IPS-20b (cell line): ENCODE measurements around the gene IFT20.

ENCODE experiments used
- H3K27ac ChIP-seq: one replicate; pipeline ENCODE4 v1.5.1; 2013; ENCODE audit warnings: low read length
- H3K27me3 ChIP-seq: 2 replicates; pipeline ENCODE4 v1.6.1; 2013; ENCODE audit warnings: mild to moderate bottlenecking, low read length, inconsistent platforms; ENCODE audit not compliant: insufficient read depth
- H3K36me3 ChIP-seq: 2 replicates; pipeline ENCODE4 v1.6.1; 2013; ENCODE audit warnings: low read depth, mild to moderate bottlenecking, inconsistent platforms, low read length, moderate library complexity; ENCODE audit not compliant: insufficient read depth
- H3K4me1 ChIP-seq: 2 replicates; pipeline ENCODE4 v1.6.1; 2013; ENCODE audit warnings: mild to moderate bottlenecking, control low read depth, inconsistent platforms, low read length, moderate library complexity; ENCODE audit not compliant: insufficient read depth
- H3K4me3 ChIP-seq: 2 replicates; pipeline ENCODE4 v1.5.1; 2013; ENCODE audit warnings: mild to moderate bottlenecking, low read length, inconsistent platforms
- H3K9ac ChIP-seq: 2 replicates; pipeline ENCODE4 v1.6.1; 2013; ENCODE audit warnings: low read depth, mild to moderate bottlenecking, inconsistent platforms, low read length, moderate library complexity
- H3K9me3 ChIP-seq: 2 replicates; pipeline ENCODE4 v1.6.1; 2013; ENCODE audit warnings: mild to moderate bottlenecking, low read depth, low read length, inconsistent platforms; ENCODE audit not compliant: insufficient read depth

IFT20 gene

DNA sequence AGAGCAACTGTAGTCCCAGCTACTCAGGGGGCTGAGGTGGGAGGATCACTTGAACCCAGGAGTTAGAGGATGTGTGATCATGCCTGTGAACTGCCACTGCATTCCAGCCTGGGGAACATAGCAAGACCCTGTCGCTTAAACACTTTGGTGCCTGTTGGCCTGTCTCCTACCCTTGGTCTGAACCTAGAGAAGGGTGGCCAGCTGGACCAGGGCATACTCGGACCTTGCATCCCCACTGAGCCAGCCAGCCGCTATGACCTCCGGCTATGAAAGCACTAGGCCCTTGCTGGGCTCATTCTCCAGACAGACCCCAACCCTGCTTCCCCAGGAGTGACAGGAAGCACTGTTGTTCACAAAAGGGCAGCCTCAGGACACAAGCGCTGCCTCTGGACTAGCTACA is 4.6 kb downstream of the IFT20 start:
- Histone ChIP-seq H3K4me1 (no peaks in the 10 kb centered on the region), H3K4me3 (no peak overlapping the region), H3K9ac (no peak overlapping the region), H3K27ac (no peak overlapping the region), H3K9me3 (no peaks in the 10 kb centered on the region), H3K36me3 (peaks cover 38% of the 10 kb centered on the region), H3K27me3 (no peaks in the 10 kb centered on the region)

DNA sequence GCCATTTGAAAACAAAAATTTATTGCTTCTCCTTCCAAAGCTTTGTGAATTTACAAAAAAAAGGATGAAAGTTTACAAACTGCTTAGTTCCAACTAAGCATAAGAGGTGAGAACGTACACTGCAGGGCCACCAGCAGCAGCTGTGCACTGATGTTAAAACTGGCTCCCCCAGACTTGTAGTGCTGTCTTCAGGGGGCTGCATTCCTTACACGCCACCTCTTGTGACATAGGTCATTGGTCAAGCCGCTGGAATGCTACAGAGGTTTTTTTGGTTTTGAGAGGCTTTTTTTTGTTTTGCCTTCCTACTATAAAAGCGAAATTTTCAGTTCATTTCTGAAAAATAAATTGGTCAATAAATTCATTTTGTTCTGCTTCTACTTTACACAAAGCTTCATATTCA is 6.9 kb downstream of the IFT20 start:
- no peak overlapping the region for H3K9ac ChIP-seq
- H3K4me1 ChIP-seq = peaks cover 2% of the 10 kb centered on the region; the same call in 1 of the 2 replicates
- H3K27me3 ChIP-seq = no peaks in the 10 kb centered on the region
- no peak overlapping the region for H3K4me3 ChIP-seq
- H3K36me3 ChIP-seq = peaks cover 52% of the 10 kb centered on the region
- no peak overlapping the region for H3K27ac ChIP-seq
- no peaks in the 10 kb centered on the region for H3K9me3 ChIP-seq

DNA sequence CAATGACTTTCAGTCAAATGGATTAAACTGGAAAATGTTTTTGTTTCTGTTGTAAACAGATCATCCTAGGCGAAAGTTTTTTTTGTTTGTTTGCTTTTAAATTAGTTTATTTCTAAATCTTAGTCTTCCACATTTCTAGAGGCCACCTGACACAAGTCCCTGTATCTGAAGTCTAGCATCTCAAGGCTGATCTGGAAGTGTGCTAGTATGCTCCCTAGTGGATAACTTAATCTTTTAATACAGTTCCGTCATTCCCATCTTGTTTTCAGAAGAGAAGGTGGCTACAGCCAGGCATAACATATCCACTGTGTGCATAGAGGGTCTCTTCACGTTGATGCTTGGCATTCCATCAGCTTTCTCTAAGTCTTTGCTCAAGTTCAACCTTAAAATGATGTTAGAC is 7.6 kb downstream of the IFT20 start:
- peaks cover 54% of the 10 kb centered on the region for H3K36me3 ChIP-seq
- no peaks in the 10 kb centered on the region for H3K9me3 ChIP-seq
- H3K4me1 ChIP-seq = peaks cover 2% of the 10 kb centered on the region; the same call in 1 of the 2 replicates
- H3K27me3 ChIP-seq = no peaks in the 10 kb centered on the region
- no peak overlapping the region for H3K27ac ChIP-seq
- no peak overlapping the region for H3K9ac ChIP-seq
- H3K4me3 ChIP-seq = no peak overlapping the region

DNA sequence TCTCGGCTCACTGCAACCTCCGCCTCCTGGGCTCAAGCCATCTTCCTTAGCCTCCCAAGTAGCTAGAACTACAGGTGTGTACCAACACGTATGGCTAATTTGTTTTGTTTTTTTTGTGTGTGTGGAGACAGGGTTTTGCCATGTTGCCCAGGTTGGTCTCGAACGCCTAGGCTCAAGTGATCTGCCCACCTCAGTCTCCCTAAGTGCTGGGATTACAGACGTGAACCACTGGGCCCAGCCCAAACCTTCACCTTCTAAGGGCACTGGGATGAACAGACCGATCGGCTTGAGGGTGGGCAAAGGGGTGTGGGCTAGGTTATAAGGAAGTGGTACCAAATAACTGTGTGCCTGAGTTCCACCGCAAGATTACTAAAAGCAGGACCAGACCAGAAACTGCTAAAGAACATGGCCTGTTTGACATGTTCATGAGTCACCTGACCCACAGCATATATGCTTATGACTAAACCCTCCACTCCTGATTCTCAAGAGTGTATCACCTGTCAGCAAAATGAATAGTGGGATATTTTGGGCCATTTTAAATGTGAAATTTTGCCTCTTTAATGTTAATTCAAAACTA is 8.2 kb downstream of the IFT20 start:
- Histone ChIP-seq H3K27ac (no peak overlapping the region), H3K4me3 (no peak overlapping the region), H3K27me3 (no peaks in the 10 kb centered on the region), H3K4me1 (peaks cover 2% of the 10 kb centered on the region; the same call in 1 of the 2 replicates), H3K9ac (no peak overlapping the region), H3K9me3 (no peaks in the 10 kb centered on the region), H3K36me3 (peaks cover 58% of the 10 kb centered on the region)

DNA sequence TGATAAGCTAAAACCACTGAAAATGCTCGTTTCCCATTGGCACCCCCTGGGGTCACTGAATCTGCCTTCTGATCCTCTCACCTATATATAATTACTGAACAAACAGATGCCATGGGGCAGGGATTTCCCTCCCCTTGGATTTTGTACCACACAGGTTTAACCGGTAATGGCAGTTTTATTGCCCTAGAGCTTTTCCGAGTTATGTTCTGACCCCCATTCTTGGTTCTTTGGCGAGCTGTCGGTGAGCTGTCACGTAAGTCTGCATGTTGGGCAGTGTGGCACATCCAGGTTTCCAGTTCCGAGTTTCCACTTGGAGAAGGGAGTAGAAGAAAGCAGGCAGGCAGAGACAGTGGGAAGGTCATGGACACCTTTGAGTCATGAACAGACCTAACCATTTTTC is 9.2 kb downstream of the IFT20 start:
- H3K9me3 ChIP-seq = no peaks in the 10 kb centered on the region
- H3K36me3 ChIP-seq = peaks cover 58% of the 10 kb centered on the region
- H3K4me3 ChIP-seq = no peak overlapping the region
- H3K4me1 ChIP-seq = peaks cover 3% of the 10 kb centered on the region
- H3K9ac ChIP-seq = no peak overlapping the region
- H3K27me3 ChIP-seq = no peaks in the 10 kb centered on the region
- H3K27ac ChIP-seq = no peak overlapping the region

DNA sequence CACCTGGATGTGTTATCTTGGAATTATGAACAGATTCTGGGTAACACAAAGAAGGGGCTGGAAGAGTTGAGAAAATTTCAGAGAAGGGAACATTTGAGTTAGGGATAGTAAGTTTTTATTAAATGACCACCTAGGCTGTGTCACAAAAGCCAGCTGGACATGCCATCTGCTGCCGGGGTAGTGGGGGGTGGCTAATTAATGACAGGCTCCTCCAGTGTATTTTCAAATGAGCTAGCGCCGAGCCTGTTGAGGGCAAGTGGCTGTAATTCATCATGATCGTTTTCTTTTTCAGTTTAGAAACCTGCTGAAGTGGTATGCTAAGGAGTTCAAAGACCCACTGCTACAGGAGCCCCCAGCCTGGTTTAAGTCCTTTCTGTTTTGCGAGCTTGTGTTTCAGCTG is 10.1 kb downstream of the IFT20 start:
- Histone ChIP-seq H3K9me3 (no peaks in the 10 kb centered on the region), H3K27me3 (no peaks in the 10 kb centered on the region), H3K36me3 (peaks cover 66% of the 10 kb centered on the region), H3K9ac (no peak overlapping the region), H3K4me1 (peaks cover 12% of the 10 kb centered on the region), H3K27ac (no peak overlapping the region), H3K4me3 (no peak overlapping the region)

DNA sequence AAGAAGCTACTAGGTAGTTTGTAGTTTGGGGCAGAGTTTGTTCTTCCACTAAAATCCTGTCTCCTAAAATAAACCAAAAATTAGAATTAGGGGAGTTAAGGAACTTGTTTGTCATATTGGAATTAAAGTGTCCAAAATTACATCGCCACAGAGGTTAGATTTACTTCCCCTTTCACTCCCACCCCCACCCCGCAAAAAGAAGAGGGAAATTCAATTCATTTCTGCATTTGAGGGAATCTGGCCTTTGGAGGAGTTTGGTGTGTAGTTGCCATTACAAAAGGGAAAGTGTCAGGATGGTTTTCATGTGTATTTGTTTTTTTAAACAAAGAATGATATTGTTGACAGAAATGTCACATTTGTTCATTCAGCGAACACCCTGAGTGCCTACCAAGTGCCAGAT is 10.5 kb downstream of the IFT20 start:
- H3K9me3 ChIP-seq = no peaks in the 10 kb centered on the region
- H3K4me1 ChIP-seq = peaks cover 14% of the 10 kb centered on the region
- no peak overlapping the region for H3K9ac ChIP-seq
- H3K4me3 ChIP-seq = no peak overlapping the region
- no peaks in the 10 kb centered on the region for H3K27me3 ChIP-seq
- peaks cover 67% of the 10 kb centered on the region for H3K36me3 ChIP-seq
- H3K27ac ChIP-seq = no peak overlapping the region

DNA sequence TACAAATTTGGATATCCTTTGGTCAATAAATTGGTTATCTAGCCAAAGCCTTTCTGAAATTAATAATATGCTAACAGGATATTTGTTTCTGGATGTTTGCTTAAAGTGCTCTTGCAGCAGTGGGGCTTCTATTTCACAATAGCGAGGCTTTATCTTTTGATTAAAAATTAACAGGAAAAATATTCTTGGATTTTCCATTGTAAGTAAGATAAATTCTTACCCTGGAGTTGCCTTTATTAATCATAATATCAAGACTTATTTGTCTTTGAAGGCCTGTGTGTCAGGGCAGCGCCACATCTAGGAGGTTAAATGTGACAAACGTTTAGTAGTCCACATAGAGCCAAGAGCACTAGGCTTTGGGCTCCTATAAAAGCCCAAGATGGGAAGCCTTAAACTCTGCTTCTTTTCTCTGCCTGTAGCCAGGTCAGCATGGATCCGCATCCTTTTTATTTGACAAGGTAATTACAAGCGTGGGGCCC is 11.0 kb downstream of the IFT20 start:
- Histone ChIP-seq H3K4me1 (peaks cover 14% of the 10 kb centered on the region), H3K36me3 (peaks cover 65% of the 10 kb centered on the region), H3K9me3 (no peaks in the 10 kb centered on the region), H3K9ac (no peak overlapping the region), H3K27ac (no peak overlapping the region), H3K4me3 (no peak overlapping the region), H3K27me3 (no peaks in the 10 kb centered on the region)

DNA sequence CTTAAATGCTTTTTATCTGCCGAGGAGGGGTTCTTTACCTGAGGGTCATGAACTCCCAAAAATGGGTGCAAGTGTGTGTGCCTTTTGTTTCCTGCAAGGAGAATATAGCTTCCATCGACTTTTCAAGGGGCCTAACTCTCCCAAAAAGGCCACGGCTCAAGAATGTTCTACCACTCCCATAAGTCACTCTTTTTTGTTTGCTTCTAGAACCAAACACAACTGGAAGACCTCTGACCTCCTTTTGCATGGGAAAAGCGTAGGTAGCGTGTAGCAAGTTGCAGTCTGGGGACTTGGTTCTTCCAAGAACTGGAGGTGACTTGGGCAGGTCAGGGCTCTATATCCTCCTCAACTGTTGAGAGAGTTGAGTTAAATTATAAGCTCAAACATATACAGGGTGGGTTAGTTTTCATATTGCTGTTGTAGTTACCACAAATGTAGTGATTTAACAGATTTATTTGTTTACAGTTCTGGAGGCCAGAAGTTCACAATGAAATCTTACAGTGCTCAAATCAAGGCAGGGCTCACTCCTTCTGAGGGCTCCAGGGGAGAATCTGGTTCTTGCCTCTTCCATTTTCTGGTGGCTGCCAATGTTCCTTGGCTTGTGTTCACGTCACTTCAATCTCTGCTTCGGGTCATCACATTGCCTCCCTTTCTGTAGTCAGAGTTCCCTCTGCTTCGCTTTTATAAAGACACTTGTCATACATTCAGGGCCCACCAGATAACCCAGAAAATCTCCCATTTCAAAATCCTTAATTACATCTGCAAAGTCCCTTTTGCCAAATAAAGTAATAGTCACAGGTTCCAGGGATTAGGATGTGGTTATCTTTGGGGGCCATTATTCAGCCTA is 14.8 kb downstream of the IFT20 start:
- Histone ChIP-seq H3K4me3 (peak overlapping the region; percentile 95), H3K4me1 (peaks cover 21% of the 10 kb centered on the region), H3K27ac (no peak overlapping the region)

DNA sequence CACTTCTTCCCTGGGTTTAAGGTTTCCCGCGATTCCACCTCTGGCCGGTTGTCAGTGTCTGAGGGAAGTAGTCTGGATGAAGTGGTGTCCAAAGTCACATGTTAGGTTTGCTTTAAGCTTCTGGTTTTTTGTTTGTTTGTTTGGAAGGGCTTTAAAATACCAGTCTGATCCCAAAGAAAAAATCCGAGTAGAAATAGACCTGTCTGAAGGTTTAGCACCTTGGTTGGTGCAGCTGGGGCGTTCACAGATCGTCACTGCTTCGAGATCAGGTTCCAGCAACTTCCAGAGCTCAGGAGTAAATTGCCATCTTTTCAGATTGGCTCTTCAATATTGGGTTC is 15.7 kb downstream of the IFT20 start:
- Histone ChIP-seq H3K9ac (peak overlapping the region; percentile 92), H3K36me3 (peaks cover 18% of the 10 kb centered on the region; the same call in 1 of the 2 replicates), H3K9me3 (no peaks in the 10 kb centered on the region), H3K27ac (peak overlapping the region; percentile 62), H3K4me1 (peaks cover 21% of the 10 kb centered on the region), H3K27me3 (no peaks in the 10 kb centered on the region; the same call in 1 of the 2 replicates), H3K4me3 (peak overlapping the region; percentile 95)

More for the DNA sequence above, 14.8 kb downstream of the IFT20 start:
- Histone ChIP-seq H3K9ac (peak overlapping the region; percentile 92), H3K36me3 (peaks cover 26% of the 10 kb centered on the region), H3K9me3 (no peaks in the 10 kb centered on the region), H3K27me3 (no peaks in the 10 kb centered on the region; the same call in 1 of the 2 replicates)

DNA sequence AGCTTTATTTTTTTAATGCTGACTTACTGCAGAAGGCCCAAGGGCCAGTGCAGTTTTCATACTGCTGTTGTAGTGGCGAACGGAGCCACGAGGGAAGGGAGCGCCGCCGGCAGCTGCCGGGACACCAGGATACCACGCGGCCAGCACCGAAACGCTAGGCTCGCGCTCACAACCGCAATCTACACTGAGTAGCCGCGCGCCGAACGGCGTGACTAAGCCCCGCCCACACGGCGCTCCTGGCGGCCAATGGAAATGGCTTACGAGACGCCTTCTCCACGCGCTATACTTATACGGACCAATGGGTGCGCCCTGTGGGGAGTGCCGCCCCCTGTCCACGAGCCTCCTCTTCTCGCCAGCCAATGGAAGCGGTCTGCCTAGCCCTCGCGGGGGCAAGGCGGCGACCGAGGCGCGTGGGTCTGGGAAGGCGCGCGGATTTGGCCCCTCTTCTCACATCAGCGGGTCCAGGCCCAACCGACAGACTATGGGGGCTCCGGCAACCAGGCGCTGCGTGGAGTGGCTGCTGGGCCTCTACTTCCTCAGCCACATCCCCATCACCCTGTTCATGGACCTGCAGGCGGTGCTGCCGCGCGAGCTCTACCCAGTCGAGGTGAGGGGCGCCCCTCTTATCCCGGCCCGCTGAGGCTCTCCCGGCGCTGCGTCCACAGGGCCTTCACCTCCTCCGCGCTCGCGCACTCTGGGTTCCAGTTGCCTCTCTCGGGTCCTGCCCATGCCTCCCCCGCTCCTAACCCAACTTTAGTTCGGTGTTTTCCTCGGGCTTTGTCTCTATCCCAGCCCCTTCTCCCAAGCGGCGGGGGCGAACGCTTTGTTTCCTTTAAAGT is 16.3 kb downstream of the IFT20 start, which contains the start of gene TMEM97:
Gene TMEM97 (plus strand): TSS at position 442 of the 839 bp plus-strand sequence. CDS start 40 bp downstream, at position 482.
- H3K27me3 ChIP-seq = no peaks in the 10 kb centered on the region; the same call in 1 of the 2 replicates
- H3K4me1 ChIP-seq = peaks cover 19% of the 10 kb centered on the region
- H3K4me3 ChIP-seq = peak within 1 kb of the TSS; percentile 95
- H3K9me3 ChIP-seq = no peaks in the 10 kb centered on the region
- peak within 1 kb of the TSS; percentile 92 for H3K9ac ChIP-seq
- H3K36me3 ChIP-seq = peaks cover 14% of the 10 kb centered on the region; the same call in 1 of the 2 replicates
- H3K27ac ChIP-seq = peak within 1 kb of the TSS; percentile 62
